Right forelimb (tissue), 1 donor: ENCODE measurements around the gene FBXL19.

Experiments used
- DNase-seq: peaks from one replicate; pipeline ENCODE4 v3.0.0-alpha.2; 2018

The FBXL19 gene

GRCh38 chr16:30965436-30965835 is 42.1 kb downstream of the FBXL19 start:
- DNase-seq, result no peak

- no peak for DNase-seq
These were observed 42.8 kb downstream of the FBXL19 start for GRCh38 chr16:30966033-30966619.

- no peak for DNase-seq
These were observed 44.4 kb downstream of the FBXL19 start for GRCh38 chr16:30967795-30968194.

GRCh38 chr16:30969246-30969842 is 46.0 kb downstream of the FBXL19 start:
- no peak for DNase-seq

GRCh38 chr16:30971298-30971697 is 47.9 kb downstream of the FBXL19 start:
- no peak for DNase-seq

GRCh38 chr16:30972872-30973271 is 49.5 kb downstream of the FBXL19 start:
- DNase-seq, result no peak

GRCh38 chr16:30974348-30974747 is 51.0 kb downstream of the FBXL19 start:
- DNase-seq, result no peak

GRCh38 chr16:30976486-30976885 is 53.1 kb downstream of the FBXL19 start:
- DNase-seq, result no peak

- DNase-seq, result no peak
These were observed 54.1 kb downstream of the FBXL19 start for GRCh38 chr16:30977502-30977901.

GRCh38 chr16:30979170-30980022 is 56.0 kb downstream of the FBXL19 start:
- DNase-seq, result no peak

- no peak for DNase-seq
These were observed 56.6 kb downstream of the FBXL19 start for GRCh38 chr16:30980023-30980371.

- no peak for DNase-seq
These were observed 57.1 kb downstream of the FBXL19 start for GRCh38 chr16:30980434-30980833.

GRCh38 chr16:30980959-30981358 is 57.6 kb downstream of the FBXL19 start:
- no peak for DNase-seq

GRCh38 chr16:30982548-30983288 is 59.3 kb downstream of the FBXL19 start:
- no peak for DNase-seq

GRCh38 chr16:30983289-30983889 is 60.0 kb downstream of the FBXL19 start:
- no peak for DNase-seq

- DNase-seq, result no peak
These were observed 60.7 kb downstream of the FBXL19 start for GRCh38 chr16:30983898-30984610.

- DNase-seq, result peak; percentile 93
These were observed 61.5 kb downstream of the FBXL19 start, which contains the start of gene HSD3B7 for GRCh38 chr16:30984669-30985400. Gene HSD3B7, plus strand, starts transcription at chr16:30985207. Its CDS starts 452 bp downstream, at chr16:30985659.

GRCh38 chr16:30985401-30986128 is 62.2 kb downstream of the FBXL19 start:
- peak; percentile 58 for DNase-seq

GRCh38 chr16:30986129-30986991 is 63.0 kb downstream of the FBXL19 start:
- DNase-seq, result no peak
